ENCODE data around the gene TBC1D24.

The TBC1D24 gene

GRCh38 chr16:2474877-2475412 lies at the start of gene TBC1D24:
TBC1D24 (plus strand) TSS chr16:2475127; CDS start chr16:2496149, 21,022 bp downstream.
- Histone ChIP-seq H3K9me3 (ENCODE audit: control insufficient read depth, low read depth, low read length) (no peaks in the 10 kb centered on the region), H3K9ac (ENCODE audit: low read length) (no peak within 1 kb of the TSS), H3K27ac (ENCODE audit: low read length) (no peak within 1 kb of the TSS), H3K36me3 (ENCODE audit: control insufficient read depth, low read depth, low read length) (no peaks in the 10 kb centered on the region), H3K4me1 (ENCODE audit: control insufficient read depth, low read depth, low read length) (peaks cover 4% of the 10 kb centered on the region), H3K27me3 (ENCODE audit: control insufficient read depth, insufficient read depth, low read length) (peaks cover 61% of the 10 kb centered on the region), H3K4me3 (ENCODE audit: low read length) (peak within 1 kb of the TSS; percentile 68)

- Histone ChIP-seq H3K9me3 (ENCODE audit: control insufficient read depth, low read depth, low read length) (no peaks in the 10 kb centered on the region), H3K27ac (ENCODE audit: low read length) (no peak overlapping the region), H3K4me1 (ENCODE audit: control insufficient read depth, low read depth, low read length) (peaks cover 8% of the 10 kb centered on the region), H3K36me3 (ENCODE audit: control insufficient read depth, low read depth, low read length) (peaks cover 4% of the 10 kb centered on the region), H3K4me3 (ENCODE audit: low read length) (no peak overlapping the region), H3K27me3 (ENCODE audit: control insufficient read depth, insufficient read depth, low read length) (peaks cover 11% of the 10 kb centered on the region), H3K9ac (ENCODE audit: low read length) (no peak overlapping the region)
These were observed 49.0 kb upstream of the TBC1D24 start for GRCh38 chr16:2425825-2426430.

GRCh38 chr16:2426941-2427361 lies 48.0 kb upstream of the TBC1D24 start:
- H3K27ac ChIP-seq (ENCODE audit: low read length), result no peak overlapping the region
- no peak overlapping the region for H3K4me3 ChIP-seq (ENCODE audit: low read length)
- peaks cover 8% of the 10 kb centered on the region for H3K36me3 ChIP-seq (ENCODE audit: control insufficient read depth, low read depth, low read length)
- H3K9ac ChIP-seq (ENCODE audit: low read length), result no peak overlapping the region
- peaks cover 11% of the 10 kb centered on the region for H3K27me3 ChIP-seq (ENCODE audit: control insufficient read depth, insufficient read depth, low read length)
- no peaks in the 10 kb centered on the region for H3K9me3 ChIP-seq (ENCODE audit: control insufficient read depth, low read depth, low read length)
- peaks cover 8% of the 10 kb centered on the region for H3K4me1 ChIP-seq (ENCODE audit: control insufficient read depth, low read depth, low read length)

DNA sequence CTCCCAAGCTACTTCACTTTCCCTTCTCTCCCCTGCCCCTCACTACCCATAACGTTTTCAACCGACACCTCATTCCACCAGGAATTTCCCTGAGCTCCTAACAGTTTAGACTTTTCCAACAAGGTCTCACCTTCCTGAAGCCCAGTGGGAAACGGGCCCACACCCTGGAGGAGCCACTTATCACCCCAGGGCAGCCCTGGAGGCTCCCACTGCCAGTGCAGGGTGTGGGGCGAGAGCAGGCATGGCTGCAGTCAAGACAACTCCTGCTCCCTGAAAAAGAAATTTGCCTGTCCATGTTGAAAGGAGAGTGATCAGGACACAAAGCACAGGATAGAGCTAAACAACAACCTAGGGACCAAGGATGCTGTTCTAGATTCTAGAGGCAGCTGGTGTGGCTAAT lies 47.4 kb upstream of the TBC1D24 start:
- Histone ChIP-seq H3K4me3 (ENCODE audit: low read length) (no peak overlapping the region), H3K36me3 (ENCODE audit: control insufficient read depth, low read depth, low read length) (peaks cover 14% of the 10 kb centered on the region), H3K27me3 (ENCODE audit: control insufficient read depth, insufficient read depth, low read length) (peaks cover 11% of the 10 kb centered on the region), H3K9me3 (ENCODE audit: control insufficient read depth, low read depth, low read length) (no peaks in the 10 kb centered on the region), H3K9ac (ENCODE audit: low read length) (no peak overlapping the region), H3K4me1 (ENCODE audit: control insufficient read depth, low read depth, low read length) (peaks cover 8% of the 10 kb centered on the region), H3K27ac (ENCODE audit: low read length) (no peak overlapping the region)

DNA sequence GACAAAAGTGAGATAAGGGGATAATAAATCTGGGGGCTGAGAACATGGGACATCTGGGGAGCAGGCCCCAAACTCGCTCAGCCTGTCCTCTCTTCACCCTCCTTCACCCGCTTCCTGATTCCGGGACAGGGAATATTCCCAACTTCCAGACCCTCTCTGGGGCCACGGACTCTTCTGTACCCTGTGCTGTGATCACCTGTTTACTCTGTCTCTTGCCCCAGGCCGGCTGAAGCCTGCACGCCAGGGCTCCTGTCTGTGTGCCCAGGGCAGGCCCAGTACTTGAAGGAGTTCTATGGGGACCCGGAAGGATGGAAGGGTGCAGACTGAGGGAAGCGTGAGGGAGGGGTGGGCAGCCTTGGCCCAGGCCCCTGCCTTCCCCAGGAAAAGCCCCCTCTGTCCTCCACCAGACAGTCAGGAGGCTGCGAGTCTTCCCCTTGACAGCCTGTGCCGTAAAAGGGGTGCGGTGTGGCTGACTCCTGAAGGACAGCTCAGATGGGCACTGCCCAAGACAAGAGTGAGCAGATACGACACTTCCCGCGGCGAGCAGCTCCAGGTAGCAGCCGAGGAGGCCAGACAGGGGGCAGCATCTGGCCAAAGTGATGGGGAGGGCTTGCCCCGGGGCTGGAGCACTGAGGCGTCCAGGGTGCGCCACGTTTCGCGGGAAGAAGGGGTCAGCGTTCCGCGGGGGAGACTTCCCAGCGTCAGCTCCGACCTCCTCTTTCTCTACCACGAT lies 46.7 kb upstream of the TBC1D24 start:
- Histone ChIP-seq H3K9ac (ENCODE audit: low read length) (peak overlapping the region; percentile 70), H3K36me3 (ENCODE audit: control insufficient read depth, low read depth, low read length) (peaks cover 21% of the 10 kb centered on the region), H3K27ac (ENCODE audit: low read length) (no peak overlapping the region), H3K27me3 (ENCODE audit: control insufficient read depth, insufficient read depth, low read length) (peaks cover 11% of the 10 kb centered on the region), H3K4me1 (ENCODE audit: control insufficient read depth, low read depth, low read length) (peaks cover 8% of the 10 kb centered on the region), H3K9me3 (ENCODE audit: control insufficient read depth, low read depth, low read length) (no peaks in the 10 kb centered on the region), H3K4me3 (ENCODE audit: low read length) (peak overlapping the region; percentile 60)

DNA sequence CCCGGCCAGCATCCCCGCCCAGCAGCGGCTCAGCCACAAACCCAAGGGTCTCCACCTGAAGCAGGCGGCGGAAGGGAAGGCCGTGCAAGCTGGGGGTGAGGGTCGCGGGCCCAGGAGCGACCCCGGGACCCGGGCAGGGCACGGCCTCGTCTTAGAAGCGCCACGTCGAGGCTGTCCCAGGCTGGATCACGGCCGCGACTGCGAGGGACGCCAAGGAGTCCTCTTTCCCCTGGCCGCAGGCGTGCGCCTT lies 46.2 kb upstream of the TBC1D24 start:
- peaks cover 8% of the 10 kb centered on the region for H3K4me1 ChIP-seq (ENCODE audit: control insufficient read depth, low read depth, low read length)
- peak overlapping the region; percentile 70 for H3K9ac ChIP-seq (ENCODE audit: low read length)
- peak overlapping the region; percentile 60 for H3K4me3 ChIP-seq (ENCODE audit: low read length)
- H3K36me3 ChIP-seq (ENCODE audit: control insufficient read depth, low read depth, low read length), result peaks cover 25% of the 10 kb centered on the region
- no peaks in the 10 kb centered on the region for H3K9me3 ChIP-seq (ENCODE audit: control insufficient read depth, low read depth, low read length)
- no peak overlapping the region for H3K27ac ChIP-seq (ENCODE audit: low read length)
- peaks cover 11% of the 10 kb centered on the region for H3K27me3 ChIP-seq (ENCODE audit: control insufficient read depth, insufficient read depth, low read length)

GRCh38 chr16:2429034-2429770 lies 45.7 kb upstream of the TBC1D24 start, which contains the start of gene CCNF:
CCNF (plus strand) TSS chr16:2429447; CDS start chr16:2429482, 35 bp downstream.
- Histone ChIP-seq H3K27ac (ENCODE audit: low read length) (no peak within 1 kb of the TSS), H3K4me3 (ENCODE audit: low read length) (peak within 1 kb of the TSS; percentile 91), H3K4me1 (ENCODE audit: control insufficient read depth, low read depth, low read length) (peaks cover 8% of the 10 kb centered on the region), H3K27me3 (ENCODE audit: control insufficient read depth, insufficient read depth, low read length) (peaks cover 11% of the 10 kb centered on the region), H3K9me3 (ENCODE audit: control insufficient read depth, low read depth, low read length) (no peaks in the 10 kb centered on the region), H3K36me3 (ENCODE audit: control insufficient read depth, low read depth, low read length) (peaks cover 28% of the 10 kb centered on the region), H3K9ac (ENCODE audit: low read length) (peak within 1 kb of the TSS; percentile 74)

DNA sequence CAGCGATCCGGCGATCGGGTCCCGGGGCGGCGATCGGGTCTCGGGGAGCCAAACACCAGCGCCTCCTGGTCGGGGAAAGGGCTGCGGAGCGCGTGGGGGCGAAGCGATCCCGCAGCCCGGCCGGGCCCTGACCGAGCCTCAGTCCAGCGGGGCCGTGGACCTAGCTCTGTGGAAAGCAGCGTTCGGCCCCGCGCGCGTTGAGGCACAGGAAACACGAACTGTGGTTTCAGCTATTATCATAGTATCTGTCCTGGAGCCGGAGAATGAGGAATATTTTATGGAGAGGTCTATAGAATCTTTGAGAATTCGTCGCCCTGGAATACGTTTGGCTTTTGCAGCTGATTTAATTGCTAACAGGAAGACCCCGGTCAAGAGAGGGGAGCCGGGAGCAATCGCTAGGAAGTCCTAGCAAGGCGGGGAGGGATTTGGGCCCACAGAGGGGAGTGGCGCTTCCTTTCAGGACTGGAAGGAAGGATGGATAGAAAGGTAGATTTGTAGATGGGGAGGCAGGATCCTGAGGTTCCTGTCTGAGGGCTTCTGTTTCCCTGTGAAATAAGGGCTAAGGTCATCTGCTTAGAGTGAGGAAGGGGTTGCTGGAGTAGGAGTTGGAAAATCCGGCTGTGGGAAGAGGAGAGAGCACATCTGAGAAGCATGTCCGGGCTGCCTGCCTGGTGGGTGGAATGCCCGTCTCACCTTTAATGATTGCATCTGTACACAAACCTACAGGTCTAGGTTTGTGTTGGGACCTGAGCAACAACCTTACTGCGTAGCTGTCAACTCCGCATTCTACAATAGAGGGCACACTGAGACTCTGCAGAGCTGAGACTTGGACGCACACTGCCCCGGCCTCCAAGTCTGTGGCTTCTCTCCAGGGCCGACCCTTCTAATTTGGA lies 44.9 kb upstream of the TBC1D24 start:
- H3K4me1 ChIP-seq (ENCODE audit: control insufficient read depth, low read depth, low read length), result peaks cover 8% of the 10 kb centered on the region
- H3K36me3 ChIP-seq (ENCODE audit: control insufficient read depth, low read depth, low read length), result peaks cover 32% of the 10 kb centered on the region
- peak overlapping the region; percentile 74 for H3K9ac ChIP-seq (ENCODE audit: low read length)
- peaks cover 11% of the 10 kb centered on the region for H3K27me3 ChIP-seq (ENCODE audit: control insufficient read depth, insufficient read depth, low read length)
- H3K9me3 ChIP-seq (ENCODE audit: control insufficient read depth, low read depth, low read length), result no peaks in the 10 kb centered on the region
- peak overlapping the region; percentile 91 for H3K4me3 ChIP-seq (ENCODE audit: low read length)
- H3K27ac ChIP-seq (ENCODE audit: low read length), result no peak overlapping the region

DNA sequence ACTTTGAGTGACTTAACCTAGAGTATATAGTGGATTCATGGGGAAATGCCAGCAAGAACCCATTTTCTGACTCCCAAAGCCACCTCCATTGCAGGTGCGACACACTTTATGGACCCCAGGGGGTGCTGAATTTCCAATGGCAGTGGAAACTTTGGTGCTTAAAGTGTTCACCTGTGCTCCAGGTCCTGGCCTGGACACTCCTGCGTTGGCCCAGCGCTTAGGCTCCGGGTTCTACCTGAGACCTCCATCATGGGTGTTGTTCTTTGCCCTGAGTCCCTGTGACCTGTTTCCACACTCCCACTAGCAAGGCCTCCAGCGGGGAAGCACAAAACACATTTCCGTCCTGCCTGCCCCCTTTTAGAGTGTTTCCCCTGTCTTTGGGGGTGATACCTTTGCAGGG lies 42.6 kb upstream of the TBC1D24 start:
- Histone ChIP-seq H3K36me3 (ENCODE audit: control insufficient read depth, low read depth, low read length) (peaks cover 47% of the 10 kb centered on the region), H3K4me3 (ENCODE audit: low read length) (no peak overlapping the region), H3K9me3 (ENCODE audit: control insufficient read depth, low read depth, low read length) (no peaks in the 10 kb centered on the region), H3K4me1 (ENCODE audit: control insufficient read depth, low read depth, low read length) (peaks cover 8% of the 10 kb centered on the region), H3K27me3 (ENCODE audit: control insufficient read depth, insufficient read depth, low read length) (peaks cover 11% of the 10 kb centered on the region), H3K9ac (ENCODE audit: low read length) (no peak overlapping the region), H3K27ac (ENCODE audit: low read length) (no peak overlapping the region)

DNA sequence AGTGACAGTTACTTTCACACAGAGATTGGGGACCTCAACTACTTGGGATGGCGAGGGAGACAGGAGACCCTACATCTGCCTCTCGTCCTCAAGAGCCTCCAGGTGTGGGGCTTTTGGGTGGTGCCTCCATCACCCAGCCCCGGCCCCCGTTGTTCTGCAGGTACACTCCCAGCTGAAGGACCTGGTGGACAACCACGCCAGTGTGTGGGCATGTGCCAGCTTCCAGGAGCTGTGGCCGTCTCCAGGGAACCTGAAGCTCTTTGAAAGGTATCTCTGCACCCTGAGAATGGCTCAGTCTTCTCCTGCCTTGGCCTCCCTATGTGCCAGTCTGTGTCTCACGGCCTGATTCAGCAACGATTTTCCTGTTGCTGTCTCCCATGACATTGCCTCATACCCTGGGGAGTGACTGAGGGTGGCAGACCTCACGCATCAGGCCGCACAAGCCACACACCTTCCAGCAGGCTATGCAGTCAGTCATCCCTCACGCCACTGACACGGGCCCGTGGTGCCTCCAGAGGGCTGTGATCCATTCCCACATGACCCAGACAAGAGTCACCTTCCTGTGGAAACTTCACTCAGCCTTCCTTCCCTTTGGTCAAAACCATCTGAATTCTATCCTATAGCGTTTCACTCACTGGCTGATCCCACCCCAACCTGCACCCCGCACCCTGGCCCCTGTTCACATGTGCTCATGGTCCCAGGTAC lies 42.0 kb upstream of the TBC1D24 start:
- Histone ChIP-seq H3K27me3 (ENCODE audit: control insufficient read depth, insufficient read depth, low read length) (peaks cover 5% of the 10 kb centered on the region), H3K27ac (ENCODE audit: low read length) (no peak overlapping the region), H3K4me3 (ENCODE audit: low read length) (no peak overlapping the region), H3K4me1 (ENCODE audit: control insufficient read depth, low read depth, low read length) (peaks cover 8% of the 10 kb centered on the region), H3K36me3 (ENCODE audit: control insufficient read depth, low read depth, low read length) (peaks cover 53% of the 10 kb centered on the region), H3K9me3 (ENCODE audit: control insufficient read depth, low read depth, low read length) (no peaks in the 10 kb centered on the region), H3K9ac (ENCODE audit: low read length) (no peak overlapping the region)

Measured in iPS-18a (cell line).